HG02763 (cell line): Measurements from ENCODE around the gene ACAA2.

ENCODE experiments used
- ATAC-seq: cut with Tn5 transposase; IDR thresholded peaks from one replicate; pipeline ENCODE4 v1.9.1; 2021; ENCODE audit warnings: mild to moderate bottlenecking, moderate library complexity; ENCODE audit not compliant: unreplicated experiment

The ACAA2 gene

DNA sequence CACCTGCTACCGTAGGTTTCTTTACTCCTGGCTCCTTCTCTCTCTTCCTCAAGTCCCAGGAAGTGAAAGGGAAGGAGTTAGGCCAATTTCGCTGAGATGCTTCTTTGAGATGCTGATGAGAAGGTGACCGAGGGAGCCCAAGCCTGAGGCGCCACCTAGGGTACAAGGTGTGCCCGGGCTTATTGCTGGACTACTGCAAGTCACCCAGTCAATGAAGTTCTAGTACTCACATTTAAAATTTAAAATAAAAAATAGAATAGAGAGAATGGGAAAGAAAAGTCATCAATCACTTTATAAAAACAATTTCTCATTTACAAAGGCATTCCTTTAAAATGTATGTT, 45.3 kb downstream of the ACAA2 start:
- no peak for ATAC-seq

DNA sequence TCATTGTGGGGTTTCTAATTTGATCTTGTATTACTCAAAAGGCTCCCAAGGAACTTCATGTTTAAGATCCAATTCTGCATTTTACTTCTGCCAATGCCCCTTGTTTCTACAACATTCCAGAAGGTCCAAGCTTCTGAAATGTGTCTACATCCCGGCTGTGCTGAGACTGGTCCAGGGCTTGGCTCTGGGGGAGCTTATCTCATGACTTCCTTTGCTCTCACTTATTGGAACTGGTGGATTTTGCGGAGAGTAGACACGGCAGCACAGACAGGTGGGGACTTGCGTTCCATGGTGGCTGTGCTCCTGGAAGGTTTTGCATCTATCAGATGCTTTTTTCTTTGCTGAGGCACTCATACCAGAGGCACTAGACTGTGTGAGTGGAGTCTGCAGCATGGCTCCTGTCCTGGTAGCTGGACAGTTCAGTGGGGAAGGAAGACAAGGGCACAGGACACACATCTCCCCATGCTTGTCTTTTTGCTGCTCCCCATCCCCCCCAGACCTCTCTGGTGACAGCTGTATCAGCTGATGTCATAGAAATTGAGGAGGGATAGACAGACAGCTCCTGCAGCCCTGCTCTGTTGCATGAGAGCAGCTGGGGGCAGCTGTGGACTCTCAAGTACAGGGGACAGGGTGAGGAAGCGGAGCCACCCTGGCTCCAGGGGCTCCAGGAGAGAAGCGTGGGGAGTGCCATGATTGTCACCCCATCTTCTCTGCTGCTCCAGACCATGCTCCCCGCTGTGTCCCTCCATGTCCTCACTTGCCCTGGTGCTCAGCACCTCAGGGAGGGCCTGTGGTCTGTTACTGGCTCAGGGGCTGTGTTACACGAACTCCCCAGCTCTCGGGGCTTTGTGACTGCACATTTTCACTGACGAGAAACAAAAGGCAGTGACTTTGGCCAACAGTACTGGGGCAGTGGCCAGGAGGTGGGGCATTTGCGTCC, 46.0 kb downstream of the ACAA2 start:
- no peak for ATAC-seq

DNA sequence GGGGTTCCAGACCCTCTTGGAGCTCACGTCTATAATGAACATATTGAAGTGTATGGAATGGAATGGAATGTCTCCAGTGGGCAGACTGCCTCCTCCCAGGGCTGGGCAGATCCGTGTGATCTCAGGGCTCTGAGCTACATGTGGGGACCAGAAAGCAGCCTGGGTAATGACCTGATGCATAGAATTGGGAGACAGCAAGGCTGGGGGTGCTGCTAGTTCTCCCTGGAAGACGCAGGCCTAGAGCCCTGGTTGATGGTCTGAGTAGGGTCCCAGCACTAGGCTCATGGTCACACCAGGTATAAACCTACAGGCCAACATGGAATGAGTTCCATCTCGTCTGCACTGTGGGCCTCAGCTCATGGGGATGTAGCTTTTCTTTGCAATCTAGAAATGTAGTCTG, 46.7 kb downstream of the ACAA2 start:
- no peak for ATAC-seq

DNA sequence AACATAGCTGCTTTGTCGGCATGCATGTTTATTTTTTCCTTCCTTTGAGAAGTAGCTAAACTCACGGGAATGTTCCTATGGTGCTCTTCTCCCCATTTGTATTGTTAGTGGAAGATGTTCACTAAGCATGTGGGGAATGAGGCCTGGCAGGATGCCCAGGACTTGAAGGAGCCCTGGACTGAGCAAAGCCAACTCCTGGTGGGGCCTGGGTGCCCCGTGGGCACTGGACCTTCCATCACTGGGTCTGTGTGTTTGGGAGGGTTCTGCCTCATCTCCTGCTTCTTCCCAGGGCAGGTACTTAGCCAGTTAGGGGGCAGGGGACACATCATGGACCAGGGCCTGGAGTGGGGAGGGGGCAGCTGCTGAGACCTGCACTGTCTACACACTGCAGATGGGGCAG, 49.3 kb downstream of the ACAA2 start:
- no peak for ATAC-seq

DNA sequence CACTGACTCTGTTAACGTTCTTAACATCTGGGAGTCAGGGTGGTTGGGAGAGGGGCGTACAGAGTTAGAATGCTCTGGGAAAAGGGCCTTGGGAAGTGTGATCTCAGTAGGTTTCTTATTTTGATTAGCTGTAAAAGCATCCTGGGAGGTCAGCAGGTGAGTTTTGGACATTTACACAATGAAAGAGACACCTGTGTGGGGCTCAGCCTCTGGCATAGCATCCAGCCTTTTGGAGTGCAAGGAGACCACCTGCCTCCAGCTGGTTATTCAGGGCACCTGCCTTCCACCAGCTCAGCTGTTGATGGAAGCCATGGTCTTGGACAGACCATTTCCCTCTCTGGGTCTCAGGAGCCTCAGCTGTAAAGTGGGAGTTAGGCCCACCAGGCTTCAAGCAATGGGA, 49.7 kb downstream of the ACAA2 start:
- no peak for ATAC-seq

DNA sequence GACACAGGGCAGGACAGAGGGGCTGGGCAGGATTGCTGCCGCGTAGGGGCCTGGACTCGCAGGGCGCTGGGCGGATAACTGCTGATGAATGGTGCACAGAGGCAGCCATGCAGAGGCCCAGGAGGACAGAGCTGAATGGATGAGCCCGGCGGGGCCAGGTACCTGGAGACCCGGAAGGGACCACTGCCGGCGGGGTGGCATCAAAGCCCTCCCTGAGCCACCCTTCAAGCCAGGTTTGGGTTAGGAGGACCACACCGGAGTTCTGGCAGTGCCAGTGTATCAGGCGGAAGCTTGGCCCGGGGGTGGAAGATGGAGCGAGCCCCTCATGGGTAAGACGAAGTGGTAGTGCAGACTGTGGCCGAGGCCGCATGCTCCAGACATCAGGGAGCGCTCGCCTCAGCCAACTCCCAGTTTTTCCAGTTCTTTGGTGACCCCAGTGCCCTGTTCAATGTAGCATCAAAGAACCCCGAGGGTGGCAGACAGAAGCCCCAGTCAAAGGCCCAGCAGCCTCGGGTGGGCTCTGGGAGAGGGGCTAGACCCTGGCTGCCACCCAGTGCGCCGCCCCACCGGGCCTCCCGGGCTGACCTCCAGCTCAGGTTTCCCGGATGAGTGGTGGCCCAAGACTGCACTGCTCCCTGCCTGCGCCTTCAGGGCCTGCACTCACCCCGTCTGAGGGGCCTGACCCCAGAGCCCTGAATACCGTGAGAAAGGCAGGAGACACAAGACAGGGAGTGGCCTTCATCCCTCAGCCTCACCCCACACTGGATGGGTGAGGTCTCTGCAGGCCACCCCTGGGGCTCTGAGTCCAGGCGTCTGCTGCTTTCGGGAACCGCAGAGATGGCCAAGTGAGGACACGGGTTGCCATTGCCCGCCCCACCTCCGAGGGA, 50.9 kb downstream of the ACAA2 start:
- no peak for ATAC-seq

DNA sequence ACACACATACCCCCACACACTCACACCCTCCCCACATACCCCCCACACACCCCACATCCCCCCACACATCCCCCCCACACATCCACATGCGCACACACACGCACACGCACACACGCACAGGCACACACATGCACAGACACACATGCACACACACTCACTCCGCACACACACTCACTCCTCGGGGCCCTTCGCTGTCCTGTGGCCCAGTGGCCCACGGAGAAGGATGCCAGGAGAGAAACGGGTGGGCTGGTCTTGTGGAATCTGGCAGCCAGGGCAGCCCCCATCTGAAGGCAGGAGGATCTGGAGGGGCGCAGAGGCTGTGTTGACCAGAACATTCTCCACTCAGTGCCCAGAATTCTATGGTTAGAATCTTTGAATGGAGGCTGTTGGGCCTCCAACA, 51.6 kb downstream of the ACAA2 start:
- no peak for ATAC-seq

DNA sequence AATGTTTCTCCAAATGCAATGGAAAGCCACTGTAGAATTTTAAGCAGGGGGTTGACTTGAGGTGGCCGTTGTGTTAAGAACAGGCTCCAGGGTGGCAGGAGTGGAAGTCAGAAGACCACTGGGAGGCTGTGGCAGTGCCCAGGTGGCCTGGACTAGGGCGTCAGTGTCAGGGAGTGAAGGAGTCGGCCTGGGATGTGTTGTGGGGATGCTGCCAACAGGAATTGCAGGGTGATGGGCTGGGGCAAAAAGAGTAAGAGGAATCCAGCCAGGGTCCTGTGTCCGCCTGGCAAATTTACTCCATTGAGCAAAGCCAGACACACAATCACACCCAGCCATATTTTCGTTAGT, 55.1 kb downstream of the ACAA2 start:
- no peak for ATAC-seq

DNA sequence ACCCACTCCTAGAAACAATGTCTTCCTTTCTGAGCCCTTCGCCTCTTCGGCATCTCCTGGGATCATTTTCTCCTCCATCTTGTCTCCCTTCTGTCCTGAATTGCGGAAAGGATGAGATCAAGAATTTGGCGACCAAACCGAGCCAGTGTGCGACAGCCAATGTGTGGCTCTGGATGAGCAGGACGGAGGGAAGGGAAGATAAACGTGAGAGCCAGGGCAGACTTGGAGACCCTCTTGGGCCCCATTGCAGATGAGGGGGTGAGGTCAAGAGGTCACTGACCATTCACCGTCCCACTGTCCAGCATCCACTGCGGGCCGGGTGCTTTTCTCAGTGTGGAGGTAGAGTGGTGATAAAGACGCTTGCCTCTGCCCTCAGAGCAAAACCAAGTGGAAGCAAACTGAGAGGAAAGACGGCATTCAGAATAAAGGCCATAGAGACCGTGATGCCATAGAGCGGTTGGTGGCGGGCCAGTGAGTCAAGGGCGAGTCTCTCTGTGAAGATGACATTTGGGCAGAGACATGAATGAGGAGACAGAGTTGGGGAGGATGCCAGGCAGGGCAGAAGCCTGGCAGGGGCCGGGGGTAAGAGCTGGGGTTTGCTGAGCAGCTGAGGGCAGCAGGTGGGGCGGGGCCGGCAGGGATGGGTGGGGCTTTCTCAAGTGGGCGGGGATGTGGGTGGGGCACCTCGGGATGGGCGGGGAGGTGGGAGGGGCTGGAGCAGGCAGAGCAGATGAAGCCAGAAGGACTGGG, 55.6 kb downstream of the ACAA2 start:
- ATAC-seq: no peak

DNA sequence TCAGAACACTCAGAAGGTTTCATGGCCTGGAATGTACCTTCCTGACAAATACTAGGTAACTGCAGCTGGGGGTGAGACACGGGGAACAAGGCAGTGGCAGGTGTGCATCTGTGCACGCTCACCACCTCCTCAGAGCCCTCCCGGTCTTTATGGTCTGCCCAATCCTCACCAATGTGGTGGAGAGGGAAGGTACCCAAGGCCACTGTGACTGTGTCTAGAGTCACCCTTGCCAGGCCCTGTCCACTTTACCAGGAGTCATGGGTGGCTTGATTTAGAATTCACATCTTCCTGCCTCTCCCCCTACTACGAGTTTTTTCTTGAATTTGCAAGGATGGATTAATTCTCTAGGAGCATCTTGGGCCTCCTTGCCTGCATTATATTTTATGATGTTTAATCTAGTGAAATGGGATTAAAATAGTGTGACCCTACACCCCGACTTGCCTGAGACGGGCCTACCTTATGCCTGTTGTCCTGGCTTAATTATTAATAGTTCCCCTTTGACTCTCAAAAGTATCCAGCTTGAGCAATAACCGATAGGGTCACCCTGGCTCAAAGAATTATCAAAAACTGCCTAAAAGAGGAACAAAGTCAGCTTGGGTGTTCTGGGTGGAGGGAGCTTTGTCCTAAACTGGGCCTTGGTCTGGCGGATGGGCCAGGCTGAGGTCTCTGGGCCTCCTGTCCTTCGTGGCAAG, 56.5 kb downstream of the ACAA2 start:
- ATAC-seq: no peak

DNA sequence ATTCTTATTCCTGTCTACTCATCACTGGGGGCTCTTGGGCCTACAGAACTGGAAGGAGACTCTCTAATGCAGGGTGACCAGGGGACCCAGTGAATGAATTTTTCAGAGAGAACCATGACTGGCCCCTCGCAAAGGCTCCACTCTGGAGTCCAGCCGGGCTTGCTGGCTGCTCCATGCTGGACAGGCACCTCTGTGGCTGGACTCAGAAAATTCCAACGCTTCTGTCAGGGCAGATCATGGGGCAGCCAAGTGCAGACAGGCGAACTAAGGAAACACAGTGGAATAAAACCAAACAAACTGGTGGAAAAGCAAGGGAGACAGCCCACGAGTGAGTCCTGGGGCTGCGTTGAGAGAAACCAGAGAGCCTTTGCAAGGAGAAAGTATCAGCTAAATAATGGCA, 57.2 kb downstream of the ACAA2 start:
- ATAC-seq: no peak

DNA sequence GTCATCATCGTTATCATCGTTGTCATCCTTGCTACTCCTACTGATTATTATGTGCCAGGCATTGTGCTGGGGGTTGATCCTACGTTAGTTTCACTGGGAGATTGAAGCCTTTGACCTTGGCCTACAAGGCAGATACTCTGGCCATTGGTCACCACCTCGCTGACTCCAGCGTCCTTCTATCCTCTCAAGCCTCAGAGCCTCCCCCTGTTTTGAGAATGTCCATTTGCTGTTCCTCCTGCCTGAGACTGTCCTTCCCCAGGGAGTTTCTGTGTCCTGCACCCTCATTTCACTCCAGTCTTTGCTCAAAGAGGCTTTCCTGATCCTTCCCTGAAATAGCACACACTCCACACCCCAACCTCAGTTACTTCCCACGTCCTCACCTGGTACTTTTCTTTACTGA, 57.8 kb downstream of the ACAA2 start:
- ATAC-seq: no peak

DNA sequence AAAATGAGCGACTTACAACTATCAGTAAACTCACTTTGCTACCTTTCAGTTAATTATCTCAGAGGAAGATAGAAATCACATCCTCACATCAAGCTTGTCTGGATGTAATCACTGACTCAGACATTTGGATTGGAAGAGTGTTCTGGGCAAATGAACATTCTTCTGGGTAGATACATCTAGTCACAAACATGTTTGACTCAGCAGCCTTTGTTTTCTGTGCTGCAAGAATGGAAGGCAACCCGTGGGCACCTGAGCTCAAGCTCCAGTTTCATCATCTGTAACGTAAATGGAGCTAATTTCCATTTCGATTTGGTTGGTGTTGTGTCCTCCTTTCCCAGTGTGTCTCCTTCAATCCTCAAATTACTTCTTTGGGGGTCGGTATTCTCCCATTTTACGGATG, 58.5 kb downstream of the ACAA2 start:
- ATAC-seq: no peak

DNA sequence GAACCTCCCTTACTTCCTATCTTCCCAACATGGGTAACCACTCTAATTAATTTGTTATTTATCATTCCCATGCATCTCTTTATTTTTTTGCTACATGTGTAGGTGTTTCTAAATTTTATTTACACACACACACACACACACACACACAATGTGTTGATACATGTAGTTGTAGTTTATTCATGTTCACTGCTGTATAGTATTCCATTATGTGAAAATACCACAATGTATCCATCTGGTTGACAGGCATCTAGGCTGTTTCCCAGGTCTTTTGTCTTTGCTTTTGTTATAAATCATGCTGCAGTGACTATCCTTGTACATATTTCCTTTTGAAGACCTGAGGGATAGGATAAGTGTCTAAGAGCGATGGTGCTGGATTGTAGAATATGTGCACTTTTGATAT, 59.7 kb downstream of the ACAA2 start:
- ATAC-seq: no peak

DNA sequence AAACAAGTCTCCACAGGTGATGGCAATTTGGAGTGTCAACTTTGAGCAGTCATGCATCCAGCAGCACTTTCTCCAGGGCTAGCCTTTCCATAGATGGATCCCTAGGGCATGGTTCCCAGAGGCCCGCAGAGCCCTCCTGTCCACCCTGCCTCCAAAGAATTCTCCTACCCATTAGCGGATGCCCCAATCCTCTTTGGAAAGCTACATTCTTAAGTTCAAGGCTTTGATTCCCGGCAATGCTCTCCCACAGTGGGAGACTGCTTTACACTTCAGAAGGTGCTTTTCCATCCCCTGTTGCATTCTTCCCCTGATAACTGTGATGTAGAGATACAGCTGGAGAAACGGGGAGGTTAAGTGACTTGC, 61.3 kb downstream of the ACAA2 start:
- ATAC-seq: no peak

DNA sequence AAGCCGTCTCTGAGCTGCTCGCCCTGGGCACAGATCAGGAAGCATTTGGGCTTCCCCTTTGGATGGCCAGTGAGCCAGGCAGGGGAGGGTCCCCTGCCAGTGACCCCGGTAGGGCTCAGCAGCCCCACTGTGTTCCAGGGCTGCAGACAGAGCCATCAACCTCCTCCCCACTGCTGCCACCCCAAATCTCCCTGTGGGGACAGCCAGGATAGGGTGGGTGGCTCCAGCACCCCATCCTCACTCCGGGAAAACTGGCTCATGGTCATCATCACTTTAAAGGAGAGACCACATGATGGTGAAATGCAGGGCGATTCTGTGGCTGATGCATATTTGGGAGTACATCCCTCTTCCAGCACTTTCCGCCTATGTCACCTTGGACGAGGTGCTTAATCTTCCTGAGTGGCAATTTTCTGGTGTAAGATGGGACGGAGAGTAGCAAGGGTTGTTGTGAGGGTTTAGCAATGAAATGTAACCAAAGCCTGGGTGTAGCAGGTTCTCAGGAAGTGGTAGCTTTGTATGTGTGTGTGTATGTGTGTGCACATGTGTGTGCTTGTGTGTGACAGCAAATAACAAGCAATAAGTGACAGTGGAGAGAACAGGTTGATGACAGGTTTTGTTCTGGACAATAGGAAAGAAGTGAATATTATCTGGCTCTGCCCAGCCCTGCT, 61.8 kb downstream of the ACAA2 start:
- ATAC-seq: no peak

DNA sequence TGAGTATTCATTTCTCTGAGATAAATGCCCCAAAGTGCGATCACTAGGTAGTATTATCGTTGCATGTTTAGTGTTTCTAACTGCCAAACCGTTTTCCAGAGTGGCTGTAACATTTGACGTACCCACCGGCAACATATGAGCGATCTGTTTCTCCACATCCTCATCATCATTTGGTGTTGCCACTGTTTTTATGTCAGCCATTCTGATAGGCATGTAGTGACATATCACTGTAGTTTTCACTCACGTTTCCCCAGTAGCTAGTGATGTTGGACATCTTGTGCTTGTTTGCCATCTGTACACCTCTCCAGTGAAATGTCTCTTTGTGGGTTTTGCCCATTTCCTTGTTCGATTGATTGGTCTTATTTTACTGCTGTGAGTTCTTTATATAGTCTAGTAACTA, 63.8 kb downstream of the ACAA2 start:
- ATAC-seq: no peak

DNA sequence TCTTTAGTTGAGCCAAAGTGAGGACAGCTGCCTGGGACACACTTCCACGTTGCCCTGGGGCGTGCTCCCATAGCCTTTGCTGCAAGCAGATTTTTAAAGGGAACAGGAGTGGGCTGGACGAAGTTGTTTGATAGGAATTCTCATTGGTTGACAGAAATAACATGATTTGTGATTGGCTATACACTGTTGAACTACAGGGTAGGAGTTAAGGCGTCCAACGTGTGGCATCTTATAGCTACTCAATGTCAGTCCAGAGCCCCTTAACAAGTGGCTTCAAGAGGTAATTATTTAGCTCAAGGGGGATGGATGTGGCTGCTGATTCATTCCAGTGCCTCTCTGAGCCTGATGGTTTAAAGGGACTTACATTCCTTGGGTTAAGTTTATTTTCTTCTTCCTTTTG, 65.5 kb downstream of the ACAA2 start:
- ATAC-seq: no peak

DNA sequence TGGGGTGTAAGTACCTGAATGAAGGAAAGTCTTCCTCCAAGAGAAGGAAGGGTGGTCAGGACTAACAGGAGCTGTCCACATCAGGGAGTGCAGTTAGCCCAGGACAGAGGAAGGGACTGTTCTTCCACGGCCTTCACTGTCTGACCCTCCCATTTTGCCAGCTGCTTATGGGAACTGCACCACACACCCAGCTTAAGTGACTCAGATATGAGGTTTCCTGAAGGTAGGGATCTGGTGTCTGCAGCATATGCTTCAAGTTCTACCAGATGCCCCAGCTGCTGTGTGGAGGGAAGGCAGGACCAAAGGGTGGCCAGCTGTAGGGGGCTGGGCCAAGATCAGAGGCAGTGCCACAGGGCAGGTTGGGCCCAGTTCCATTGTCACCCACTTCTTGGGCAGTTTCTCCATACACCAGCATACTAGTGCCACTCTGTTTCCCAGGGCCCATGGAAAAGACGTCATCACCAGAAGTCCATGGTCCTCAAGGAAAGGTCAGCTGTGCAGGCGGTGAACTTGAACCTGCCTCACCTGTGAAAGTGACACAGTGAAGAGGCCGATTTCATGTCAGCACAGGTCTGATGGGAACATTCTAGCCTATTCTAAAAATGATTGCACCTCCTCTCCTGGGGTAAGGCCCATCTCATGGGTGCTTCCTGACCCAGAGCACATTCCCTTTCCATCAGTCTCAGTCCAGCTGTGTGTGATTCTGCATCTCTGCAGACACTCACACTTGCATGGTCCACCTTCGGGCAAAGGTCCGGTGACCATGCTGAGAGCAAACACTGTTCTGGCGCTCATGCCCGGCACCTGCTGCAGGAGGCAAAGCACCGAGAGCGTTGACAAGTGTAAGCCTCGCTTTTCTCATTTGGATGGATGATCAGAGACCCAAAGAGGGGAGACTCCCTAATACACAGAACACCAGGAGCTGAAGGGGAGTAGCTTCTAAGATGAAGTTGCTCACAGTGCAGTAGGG, 68.0 kb downstream of the ACAA2 start:
- ATAC-seq: no peak
